Aorta (tissue), 5 donors: ENCODE measurements around the gene PRKCE. TPM values are rescaled to one million over a fixed set of nuclear protein-coding genes. Genes with fewer than 3 reads are reported as not detected.

Experiments
- ATAC-seq: fragments of 200-7000 bp; cut with Tn5 transposase; one replicate; pipeline ENCODE4 v1.9.1; 2022; ENCODE audit warnings: moderate library complexity; ENCODE audit not compliant: low FRiP score
- DNase-seq, 2 donors: peaks; one replicate each; pipeline ENCODE4 v3.0.0-alpha.2; 2020
- H3K27ac ChIP-seq, 2 donors: one replicate each; pipeline ENCODE4 v1.5.1; 2013; ENCODE audit warnings: low read length in 2 of 2, mild to moderate bottlenecking in 2 of 2, moderate library complexity in 2 of 2, control low read depth in 1 of 2, inconsistent platforms in 1 of 2, low read depth in 1 of 2
- H3K27me3 ChIP-seq, 2 donors: one replicate each; pipeline ENCODE4 v1.6.1; 2013; ENCODE audit warnings: control low read depth in 1 of 2, low read length in 1 of 2, mild to moderate bottlenecking in 1 of 2, moderate library complexity in 1 of 2; ENCODE audit not compliant: insufficient read depth in 2 of 2, control insufficient read depth in 1 of 2
- H3K36me3 ChIP-seq, 2 donors: one replicate each; pipeline ENCODE4 v1.6.1; 2013; ENCODE audit warnings: control low read depth in 1 of 2, low read length in 1 of 2, mild to moderate bottlenecking in 1 of 2; ENCODE audit not compliant: insufficient read depth in 2 of 2, control insufficient read depth in 1 of 2
- H3K4me1 ChIP-seq, 2 donors: one replicate each; pipeline ENCODE4 v1.6.1; 2013; ENCODE audit warnings: low read length in 2 of 2, control low read depth in 1 of 2, mild to moderate bottlenecking in 1 of 2, moderate library complexity in 1 of 2; ENCODE audit not compliant: insufficient read depth in 2 of 2, control insufficient read depth in 1 of 2
- H3K4me3 ChIP-seq, 2 donors: one replicate each; pipeline ENCODE4 v1.5.1; 2013; ENCODE audit warnings: low read length in 2 of 2, control low read depth in 1 of 2, mild to moderate bottlenecking in 1 of 2
- H3K9me3 ChIP-seq: one replicate; pipeline ENCODE4 v1.6.1; 2013; ENCODE audit warnings: mild to moderate bottlenecking, low read length; ENCODE audit not compliant: control insufficient read depth
- WGBS, 2 donors: extraction: QIAGEN DNeasy Blood & Tissue Kit; methylation state at CpG; one replicate each; pipeline ENCODE4 v1.1.7; 2013; 5-methylcytosine and 5-hydroxymethylcytosine counted together
- intact Hi-C, 2 donors: fragments of 100-400 bp; cut with DNase I; formaldehyde crosslinking; loops; one replicate each; pipeline versions ENCODE4 v1.14.2 to v1.15.0; 2022
- polyA plus RNA-seq, 2 donors: library from polyadenylated mRNA; stranded (reverse); fragments of 200-250 nt; gene quantifications; one replicate each; pipeline ENCODE4 v1.2.3, GENCODE V29; 2013
- total RNA-seq, 2 donors: library from RNA; stranded (reverse); fragmentation: NEBNext Ultra II Directional; extraction: Animal tissue kit (Norgen Biotek cat#: 25700); gene quantifications; one replicate each; pipeline ENCODE4 v1.2.1, GENCODE V29; 2021
- donor health status: healthy with polysubstance abuse.
- donor health status: Bipolar disorder and iron deficiency.
- donor health status: DM: no; HTN: no; CAD: no.
- donor health status: DM: no; HTN: no; CAD: no.
- donor health status: DM: yes; HTN: yes; CAD: no.

PRKCE gene
- total and polyA plus RNA-seq, 4 donors = 1.5 to 23.8 (median 11.2) TPM

DNA sequence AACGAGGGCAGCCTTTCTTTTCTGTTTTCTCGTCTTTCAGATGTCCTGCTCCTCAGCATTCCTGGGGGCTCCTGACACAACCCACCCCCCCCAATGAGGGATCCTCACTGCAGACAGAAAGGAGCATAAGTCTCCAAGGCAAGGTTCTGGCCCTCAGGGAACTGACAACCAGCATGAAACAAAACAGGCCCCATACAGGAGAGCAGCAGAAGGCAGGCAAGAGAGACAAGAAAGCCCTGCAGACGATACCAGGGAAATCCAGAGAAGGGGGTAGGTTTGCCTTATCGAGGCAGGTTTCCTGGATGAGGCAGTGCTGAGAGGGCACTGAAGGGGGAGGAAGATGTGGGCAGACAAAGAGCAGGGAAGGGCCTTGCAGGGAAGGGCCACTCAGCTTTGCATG lies 541.9 kb downstream of the PRKCE start:
- 75 to 82% methylated on average over 4 of the region's 4 CpGs for WGBS, 2 donors
- no peak overlapping the region for H3K27ac ChIP-seq
- intact Hi-C loops = no loop called here

DNA sequence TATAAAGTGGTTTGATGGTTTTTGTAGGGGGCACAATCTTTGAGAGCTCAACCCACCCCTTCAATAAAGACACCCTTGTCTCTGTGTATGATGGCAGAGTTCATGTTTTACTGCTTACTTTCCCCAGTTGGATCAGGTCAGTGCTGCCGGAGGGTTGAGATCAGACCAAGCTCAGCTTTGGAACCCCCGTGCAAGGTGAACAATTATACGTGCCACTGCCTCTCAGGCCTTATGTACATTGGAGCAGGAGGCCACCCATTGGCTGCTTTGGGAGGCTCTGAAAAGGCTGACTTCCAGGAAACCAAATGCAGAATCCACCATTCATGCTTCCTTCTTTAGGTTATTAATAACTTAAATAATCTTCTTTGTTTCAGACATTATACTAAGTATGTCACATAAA lies 542.4 kb downstream of the PRKCE start:
- Histone ChIP-seq H3K4me1 (no peaks in the 10 kb centered on the region), H3K4me3 (no peak overlapping the region), H3K9me3 (no peaks in the 10 kb centered on the region), H3K36me3 (no peaks in the 10 kb centered on the region), H3K27me3 (no peaks in the 10 kb centered on the region), H3K27ac (no peak overlapping the region)
- WGBS, 2 donors = 89 to 94% methylated on average over 3 of the region's 3 CpGs
- no peak for DNase-seq
- intact Hi-C loops = no loop called here
- ATAC-seq = no peak

More for the DNA sequence above, 541.9 kb downstream of the PRKCE start:
- Histone ChIP-seq H3K4me3 (no peak overlapping the region), H3K27me3 (no peaks in the 10 kb centered on the region), H3K4me1 (no peaks in the 10 kb centered on the region), H3K36me3 (no peaks in the 10 kb centered on the region), H3K9me3 (no peaks in the 10 kb centered on the region)
- no peak for ATAC-seq
- DNase-seq = no peak

DNA sequence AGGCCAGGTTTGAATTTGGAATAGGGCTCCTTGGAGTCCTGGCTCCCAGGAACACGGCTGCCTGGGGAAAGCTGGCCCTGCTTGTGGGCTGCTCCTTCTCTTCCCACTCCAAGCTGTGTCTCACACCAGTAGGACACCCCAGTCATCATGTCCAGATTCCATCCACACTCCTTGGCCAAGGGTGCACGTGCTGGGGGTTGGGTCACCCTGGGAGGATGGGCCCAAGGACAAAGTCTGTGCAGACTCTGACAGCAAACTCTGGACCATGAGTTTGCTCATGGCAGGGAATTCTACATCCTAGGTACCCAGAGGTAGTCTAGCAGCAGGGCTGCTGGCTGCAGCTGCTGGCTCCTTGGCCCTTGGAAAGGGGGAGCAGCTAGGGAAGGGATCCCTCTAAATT lies 543.4 kb downstream of the PRKCE start:
- intact Hi-C loops = no loop called here
- 80 to 88% methylated on average over 2 of the region's 2 CpGs for WGBS, 2 donors
- H3K36me3 ChIP-seq = no peaks in the 10 kb centered on the region
- no peak overlapping the region for H3K27ac ChIP-seq
- no peaks in the 10 kb centered on the region for H3K9me3 ChIP-seq
- DNase-seq = no peak
- no peaks in the 10 kb centered on the region for H3K4me1 ChIP-seq
- H3K4me3 ChIP-seq = no peak overlapping the region
- no peaks in the 10 kb centered on the region for H3K27me3 ChIP-seq
- ATAC-seq = no peak

DNA sequence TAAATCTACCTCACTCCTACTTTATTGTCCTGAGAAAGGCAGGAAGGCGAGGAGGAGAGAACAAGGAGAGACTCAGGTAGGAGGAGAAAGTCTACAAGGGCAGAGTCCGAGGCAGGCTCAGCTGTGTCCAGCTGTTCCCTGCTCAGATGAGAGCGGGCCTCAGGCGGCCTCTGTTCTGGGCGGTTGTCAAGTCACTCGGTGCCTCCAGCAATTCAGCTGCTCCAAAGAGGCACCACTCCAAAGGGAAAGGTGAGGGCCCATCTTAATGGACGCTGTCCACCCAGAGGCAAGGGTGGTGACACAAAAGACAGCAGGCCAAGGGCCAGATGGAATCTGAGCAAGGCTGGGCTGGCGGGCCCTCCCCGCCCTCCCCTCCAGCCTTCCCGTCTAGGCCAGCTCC lies 544.3 kb downstream of the PRKCE start:
- H3K4me1 ChIP-seq = no peaks in the 10 kb centered on the region
- ATAC-seq (no peak), DNase-seq (no peak)
- H3K9me3 ChIP-seq = no peaks in the 10 kb centered on the region
- H3K36me3 ChIP-seq = no peaks in the 10 kb centered on the region
- no peak overlapping the region for H3K4me3 ChIP-seq
- no peaks in the 10 kb centered on the region for H3K27me3 ChIP-seq
- intact Hi-C loops = no loop called here
- no peak overlapping the region for H3K27ac ChIP-seq
- 94% methylated on average over 10 of the region's 10 CpGs for WGBS, 2 donors

DNA sequence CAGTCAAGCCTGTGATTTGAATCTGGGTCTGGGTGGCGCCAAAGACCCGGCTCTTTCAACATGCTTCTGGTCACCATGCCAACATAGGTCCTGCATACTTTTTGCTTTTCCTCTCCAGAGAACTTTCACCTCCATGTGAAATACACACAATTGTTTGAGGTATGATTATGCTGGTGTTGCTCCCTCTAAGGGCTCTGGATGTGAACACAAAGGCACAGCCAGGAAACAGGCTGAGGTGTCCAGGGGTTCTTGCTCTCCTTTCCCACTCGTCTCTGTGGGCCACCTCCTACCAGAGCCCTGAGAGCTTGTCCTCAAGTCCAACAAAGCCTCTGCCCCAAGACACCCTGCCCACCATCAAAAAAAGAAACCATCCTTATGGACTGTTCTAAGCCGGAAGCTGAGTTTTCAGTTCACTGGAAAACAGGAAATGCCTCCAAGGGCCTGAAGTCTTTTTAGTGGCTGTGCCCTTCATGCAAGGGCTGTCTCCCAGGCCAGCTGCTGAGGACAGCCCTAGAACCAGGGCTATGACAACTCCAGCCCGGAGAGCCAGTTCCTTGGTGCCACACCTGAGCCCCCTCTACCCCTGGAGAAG lies 545.5 kb downstream of the PRKCE start:
- intact Hi-C loops = no loop called here
- Histone ChIP-seq H3K36me3 (no peaks in the 10 kb centered on the region), H3K4me3 (no peak overlapping the region), H3K27me3 (no peaks in the 10 kb centered on the region), H3K9me3 (no peaks in the 10 kb centered on the region), H3K4me1 (no peaks in the 10 kb centered on the region), H3K27ac (no peak overlapping the region)
- 74 to 80% methylated on average over 5 of the region's 5 CpGs for WGBS, 2 donors
- ATAC-seq (no peak), DNase-seq (no peak)

- Histone ChIP-seq H3K9me3 (no peaks in the 10 kb centered on the region), H3K4me1 (no peaks in the 10 kb centered on the region), H3K36me3 (no peaks in the 10 kb centered on the region), H3K4me3 (no peak overlapping the region), H3K27me3 (no peaks in the 10 kb centered on the region), H3K27ac (no peak overlapping the region)
- DNase-seq (no peak), ATAC-seq (no peak)
- intact Hi-C loops = no loop called here
- WGBS, 2 donors = 93 to 95% methylated on average over 4 of the region's 4 CpGs
Observed at GRCh38 chr2:46197672-46198071, 546.2 kb downstream of the PRKCE start.

GRCh38 chr2:46198164-46198883 lies 546.8 kb downstream of the PRKCE start:
- no peak for ATAC-seq
- H3K27me3 ChIP-seq = no peaks in the 10 kb centered on the region
- H3K4me1 ChIP-seq = no peaks in the 10 kb centered on the region
- no peak overlapping the region for H3K27ac ChIP-seq
- intact Hi-C loops = no loop called here
- no peak overlapping the region for H3K4me3 ChIP-seq
- DNase-seq = no peak
- H3K36me3 ChIP-seq = no peaks in the 10 kb centered on the region
- WGBS, 2 donors = 82 to 97% methylated on average over 5 of the region's 5 CpGs
- no peaks in the 10 kb centered on the region for H3K9me3 ChIP-seq

DNA sequence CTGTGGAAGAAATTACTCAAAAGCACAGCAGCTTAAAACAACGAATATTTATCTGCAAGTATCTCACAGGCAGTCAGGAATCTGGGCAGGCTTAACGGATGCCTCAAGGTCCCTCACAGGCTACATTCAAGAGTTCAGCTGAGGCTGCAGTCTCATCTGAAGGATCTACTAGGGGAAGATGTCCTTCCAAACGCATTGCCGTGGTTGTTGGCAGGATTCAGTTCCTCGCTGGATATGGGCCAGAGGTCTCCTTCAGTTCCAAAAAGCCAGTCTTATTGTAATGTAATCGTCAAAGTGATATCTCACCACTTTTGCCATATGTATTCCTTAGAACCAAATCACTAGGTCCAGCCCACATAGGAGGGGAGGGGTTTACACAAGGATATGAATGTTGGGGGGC lies 547.5 kb downstream of the PRKCE start:
- ATAC-seq (no peak), DNase-seq (no peak)
- 19 to 25% methylated on average over 6 of the region's 6 CpGs for WGBS, 2 donors
- Histone ChIP-seq H3K27me3 (no peaks in the 10 kb centered on the region), H3K4me1 (no peaks in the 10 kb centered on the region), H3K9me3 (no peaks in the 10 kb centered on the region), H3K36me3 (no peaks in the 10 kb centered on the region), H3K27ac (no peak overlapping the region), H3K4me3 (no peak overlapping the region)
- intact Hi-C loops = no loop called here

GRCh38 chr2:46200100-46200690 lies 548.7 kb downstream of the PRKCE start:
- DNase-seq = no peak
- no peak for ATAC-seq
- Histone ChIP-seq H3K4me3 (no peak overlapping the region), H3K4me1 (no peaks in the 10 kb centered on the region), H3K27me3 (no peaks in the 10 kb centered on the region), H3K36me3 (no peaks in the 10 kb centered on the region), H3K27ac (no peak overlapping the region), H3K9me3 (no peaks in the 10 kb centered on the region)
- 95 to 97% methylated on average over 1 of the region's 1 CpG for WGBS, 2 donors
- intact Hi-C loops = no loop called here
